LNCaP clone FGC (cell line): ENCODE measurements around the gene ABI2.
"Not testable (repeated sequence)": the region's sequence is repeated elsewhere in the genome, so short reads cannot be mapped to it uniquely, and the experiment has no call there.

Experiments used
- DNase-seq: peaks from one replicate; pipeline ENCODE4 v3.0.0-alpha.2; 2011; ENCODE audit warnings: low read depth
- H3K4me3 ChIP-seq: 2 replicates; pipeline ENCODE4 v1.5.1; 2011; ENCODE audit warnings: mild to moderate bottlenecking, low read depth, low read length, control low read depth
- CTCF ChIP-seq: IDR thresholded peaks from 2 replicates; pipeline ENCODE4 v1.5.1; 2012; ENCODE audit warnings: mild to moderate bottlenecking; ENCODE audit not compliant: control insufficient read depth, insufficient read depth; ENCODE audit errors: extremely low read depth

Gene ABI2

GRCh38 chr2:203376173-203376572 lies 48.0 kb downstream of the ABI2 start:
- DNase-seq = no peak
- TF ChIP-seq CTCF = no peak
- no peak overlapping the region for H3K4me3 ChIP-seq

GRCh38 chr2:203379156-203379555 lies 51.0 kb downstream of the ABI2 start:
- DNase-seq = no peak
- no peak for TF ChIP-seq CTCF
- H3K4me3 ChIP-seq = no peak overlapping the region

- H3K4me3 ChIP-seq = no peak overlapping the region
- no peak for TF ChIP-seq CTCF
- no peak for DNase-seq
These were observed 54.8 kb downstream of the ABI2 start for GRCh38 chr2:203383038-203383437.

GRCh38 chr2:203388153-203388552 lies 60.0 kb downstream of the ABI2 start:
- not testable (repeated sequence) for H3K4me3 ChIP-seq, DNase-seq

GRCh38 chr2:203394519-203395227 lies 66.5 kb downstream of the ABI2 start:
- no peak for TF ChIP-seq CTCF
- DNase-seq = no peak
- H3K4me3 ChIP-seq = no peak overlapping the region

- TF ChIP-seq CTCF = no peak
- H3K4me3 ChIP-seq = no peak overlapping the region
- DNase-seq = no peak
These were observed 67.7 kb downstream of the ABI2 start for GRCh38 chr2:203395858-203396257.

- no peak for DNase-seq
- H3K4me3 ChIP-seq = no peak overlapping the region
- 0 out of 2 replicates have a peak, but pooled peaks have one; percentile 9 for TF ChIP-seq CTCF
These were observed 68.5 kb downstream of the ABI2 start for GRCh38 chr2:203396667-203397066.
